ENCODE data around the gene UNC119. TPM values are rescaled to one million over a fixed set of nuclear protein-coding genes. Genes with fewer than 3 reads are reported as not detected.

The UNC119 gene
- total and polyA plus RNA-seq, 2 of the 13 experiments (the other 11 are each of a cell fraction or from before 2014, with no cell fraction given) = 10.4 to 63.1 TPM

DNA sequence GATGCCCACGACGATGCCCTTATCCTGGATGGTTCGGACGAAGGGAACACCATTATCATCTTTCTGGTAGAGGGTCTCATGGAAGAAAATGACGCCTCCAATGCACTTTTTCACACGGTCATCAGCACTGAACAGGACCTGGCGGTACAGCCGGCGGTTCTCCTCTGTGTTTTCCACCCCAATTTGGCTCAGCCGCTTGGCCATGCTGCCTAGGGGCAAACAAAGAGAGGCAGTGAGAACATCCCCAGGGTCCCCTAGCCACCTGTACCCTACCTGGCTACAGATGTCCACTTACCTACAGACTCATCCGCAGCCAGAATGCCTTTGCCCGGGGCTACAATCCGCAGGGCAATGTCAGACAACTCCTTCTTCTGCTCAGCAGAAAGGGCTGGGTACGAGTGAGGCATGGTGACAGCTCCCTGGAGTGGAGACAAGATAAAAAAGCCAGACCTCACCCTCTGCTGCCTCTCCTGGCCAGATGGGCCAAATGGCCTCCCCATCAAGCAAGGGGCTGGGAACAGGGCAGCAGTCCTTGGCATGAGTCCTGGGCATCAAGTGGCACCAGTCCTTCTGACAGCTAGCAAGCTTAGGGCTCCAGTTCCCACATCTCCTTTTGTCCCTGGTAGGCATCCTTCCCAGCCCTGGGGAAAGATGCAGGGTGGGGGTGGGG is 22.8 kb upstream of the UNC119 start:
- intact Hi-C loops (cut with micrococcal nuclease; ENCODE audit: unreplicated experiment) (no loop called here), in situ Hi-C loops (cut with HindIII; ENCODE audit: extremely low pct_ligation_motif_present, low pct_unique_long_range_greater_than_20kb) (no loop called here)
- Histone ChIP-seq H2AFZ (ENCODE audit: low read length) (no peak overlapping the region), H3K27ac (ENCODE audit: extremely low read length, insufficient read depth, low read length) (no peak overlapping the region), H3K9me3 (ENCODE audit: low read length) (no peaks in the 10 kb centered on the region), H3K79me2 (ENCODE audit: insufficient read depth, low read length) (peaks cover 10% of the 10 kb centered on the region), H3K4me3 (replicated peaks in 1 of 3; ENCODE audit: insufficient read depth in 1 of 3, low read depth in 2 of 3, low read length in 3 of 3) (peak overlapping the region in 1 of 3 experiments; percentile 63; a peak in 1 of 6 replicates), H3K9ac (ENCODE audit: insufficient read depth, low read depth, low read length) (peak overlapping the region; percentile 49; the same call in 1 of the 2 replicates), H3K36me3 (replicated peaks in 1 of 2; ENCODE audit: control insufficient read depth in 1 of 2, insufficient read depth in 2 of 2, low read length in 2 of 2) (peaks cover 15 to 29% of the 10 kb centered on the region in 2 experiments), H3K27me3 (ENCODE audit: control insufficient read depth in 1 of 2, insufficient read depth in 2 of 2, low read length in 2 of 2) (no peaks in the 10 kb centered on the region), H3K4me1 (ENCODE audit: insufficient read depth, low read length) (peaks cover 53% of the 10 kb centered on the region), H4K20me1 (ENCODE audit: insufficient read depth, low read length) (no peaks in the 10 kb centered on the region), H3K4me2 (ENCODE audit: low read depth, low read length) (peak overlapping the region; percentile 59)
- DNase-seq (ENCODE audit: low spot score) (no peak), ATAC-seq (no peak), FAIRE-seq (no peak)
- ChIA-PET CTCF (ENCODE audit: low intra/inter-chr PET ratio, low total read pairs) (no interaction called here), POLR2A (no interaction called here)
- TF ChIP-seq GFI1 (CRISPR knock-in tag; IDR thresholded peaks at IDR 0.05; ENCODE audit: borderline replicate concordance) (no peak), ZNF264 (CRISPR knock-in tag; IDR thresholded peaks at IDR 0.05) (no peak), ZNF772 (CRISPR knock-in tag; IDR thresholded peaks at IDR 0.05) (no peak), TOPORS (CRISPR knock-in tag; IDR thresholded peaks at IDR 0.05) (no peak), MIXL1 (CRISPR knock-in tag; IDR thresholded peaks at IDR 0.05) (no peak), NR2F2 (IDR thresholded peaks at IDR 0.05; ENCODE audit: borderline replicate concordance, low read depth) (no peak), THYN1 (CRISPR knock-in tag; IDR thresholded peaks at IDR 0.05; ENCODE audit: borderline replicate concordance, low read depth) (no peak), ZKSCAN5 (CRISPR knock-in tag; IDR thresholded peaks at IDR 0.05) (no peak), NR3C1 (CRISPR knock-in tag; IDR thresholded peaks at IDR 0.05) (no peak)
- TF ChIP-seq, protein P1, sequence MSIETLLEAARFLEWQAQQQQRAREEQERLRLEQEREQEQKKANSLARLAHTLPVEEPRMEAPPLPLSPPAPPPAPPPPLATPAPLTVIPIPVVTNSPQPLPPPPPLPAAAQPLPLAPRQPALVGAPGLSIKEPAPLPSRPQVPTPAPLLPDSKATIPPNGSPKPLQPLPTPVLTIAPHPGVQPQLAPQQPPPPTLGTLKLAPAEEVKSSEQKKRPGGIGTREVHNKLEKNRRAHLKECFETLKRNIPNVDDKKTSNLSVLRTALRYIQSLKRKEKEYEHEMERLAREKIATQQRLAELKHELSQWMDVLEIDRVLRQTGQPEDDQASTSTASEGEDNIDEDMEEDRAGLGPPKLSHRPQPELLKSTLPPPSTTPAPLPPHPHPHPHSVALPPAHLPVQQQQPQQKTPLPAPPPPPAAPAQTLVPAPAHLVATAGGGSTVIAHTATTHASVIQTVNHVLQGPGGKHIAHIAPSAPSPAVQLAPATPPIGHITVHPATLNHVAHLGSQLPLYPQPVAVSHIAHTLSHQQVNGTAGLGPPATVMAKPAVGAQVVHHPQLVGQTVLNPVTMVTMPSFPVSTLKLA (IDR thresholded peaks at IDR 0.05) = no peak
- TF ChIP-seq, protein P2, sequence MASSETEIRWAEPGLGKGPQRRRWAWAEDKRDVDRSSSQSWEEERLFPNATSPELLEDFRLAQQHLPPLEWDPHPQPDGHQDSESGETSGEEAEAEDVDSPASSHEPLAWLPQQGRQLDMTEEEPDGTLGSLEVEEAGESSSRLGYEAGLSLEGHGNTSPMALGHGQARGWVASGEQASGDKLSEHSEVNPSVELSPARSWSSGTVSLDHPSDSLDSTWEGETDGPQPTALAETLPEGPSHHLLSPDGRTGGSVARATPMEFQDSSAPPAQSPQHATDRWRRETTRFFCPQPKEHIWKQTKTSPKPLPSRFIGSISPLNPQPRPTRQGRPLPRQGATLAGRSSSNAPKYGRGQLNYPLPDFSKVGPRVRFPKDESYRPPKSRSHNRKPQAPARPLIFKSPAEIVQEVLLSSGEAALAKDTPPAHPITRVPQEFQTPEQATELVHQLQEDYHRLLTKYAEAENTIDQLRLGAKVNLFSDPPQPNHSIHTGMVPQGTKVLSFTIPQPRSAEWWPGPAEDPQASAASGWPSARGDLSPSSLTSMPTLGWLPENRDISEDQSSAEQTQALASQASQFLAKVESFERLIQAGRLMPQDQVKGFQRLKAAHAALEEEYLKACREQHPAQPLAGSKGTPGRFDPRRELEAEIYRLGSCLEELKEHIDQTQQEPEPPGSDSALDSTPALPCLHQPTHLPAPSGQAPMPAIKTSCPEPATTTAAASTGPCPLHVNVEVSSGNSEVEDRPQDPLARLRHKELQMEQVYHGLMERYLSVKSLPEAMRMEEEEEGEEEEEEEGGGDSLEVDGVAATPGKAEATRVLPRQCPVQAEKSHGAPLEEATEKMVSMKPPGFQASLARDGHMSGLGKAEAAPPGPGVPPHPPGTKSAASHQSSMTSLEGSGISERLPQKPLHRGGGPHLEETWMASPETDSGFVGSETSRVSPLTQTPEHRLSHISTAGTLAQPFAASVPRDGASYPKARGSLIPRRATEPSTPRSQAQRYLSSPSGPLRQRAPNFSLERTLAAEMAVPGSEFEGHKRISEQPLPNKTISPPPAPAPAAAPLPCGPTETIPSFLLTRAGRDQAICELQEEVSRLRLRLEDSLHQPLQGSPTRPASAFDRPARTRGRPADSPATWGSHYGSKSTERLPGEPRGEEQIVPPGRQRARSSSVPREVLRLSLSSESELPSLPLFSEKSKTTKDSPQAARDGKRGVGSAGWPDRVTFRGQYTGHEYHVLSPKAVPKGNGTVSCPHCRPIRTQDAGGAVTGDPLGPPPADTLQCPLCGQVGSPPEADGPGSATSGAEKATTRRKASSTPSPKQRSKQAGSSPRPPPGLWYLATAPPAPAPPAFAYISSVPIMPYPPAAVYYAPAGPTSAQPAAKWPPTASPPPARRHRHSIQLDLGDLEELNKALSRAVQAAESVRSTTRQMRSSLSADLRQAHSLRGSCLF (CRISPR knock-in tag; IDR thresholded peaks at IDR 0.05; ENCODE audit: borderline replicate concordance) = no peak
- TF ChIP-seq, protein P3, sequence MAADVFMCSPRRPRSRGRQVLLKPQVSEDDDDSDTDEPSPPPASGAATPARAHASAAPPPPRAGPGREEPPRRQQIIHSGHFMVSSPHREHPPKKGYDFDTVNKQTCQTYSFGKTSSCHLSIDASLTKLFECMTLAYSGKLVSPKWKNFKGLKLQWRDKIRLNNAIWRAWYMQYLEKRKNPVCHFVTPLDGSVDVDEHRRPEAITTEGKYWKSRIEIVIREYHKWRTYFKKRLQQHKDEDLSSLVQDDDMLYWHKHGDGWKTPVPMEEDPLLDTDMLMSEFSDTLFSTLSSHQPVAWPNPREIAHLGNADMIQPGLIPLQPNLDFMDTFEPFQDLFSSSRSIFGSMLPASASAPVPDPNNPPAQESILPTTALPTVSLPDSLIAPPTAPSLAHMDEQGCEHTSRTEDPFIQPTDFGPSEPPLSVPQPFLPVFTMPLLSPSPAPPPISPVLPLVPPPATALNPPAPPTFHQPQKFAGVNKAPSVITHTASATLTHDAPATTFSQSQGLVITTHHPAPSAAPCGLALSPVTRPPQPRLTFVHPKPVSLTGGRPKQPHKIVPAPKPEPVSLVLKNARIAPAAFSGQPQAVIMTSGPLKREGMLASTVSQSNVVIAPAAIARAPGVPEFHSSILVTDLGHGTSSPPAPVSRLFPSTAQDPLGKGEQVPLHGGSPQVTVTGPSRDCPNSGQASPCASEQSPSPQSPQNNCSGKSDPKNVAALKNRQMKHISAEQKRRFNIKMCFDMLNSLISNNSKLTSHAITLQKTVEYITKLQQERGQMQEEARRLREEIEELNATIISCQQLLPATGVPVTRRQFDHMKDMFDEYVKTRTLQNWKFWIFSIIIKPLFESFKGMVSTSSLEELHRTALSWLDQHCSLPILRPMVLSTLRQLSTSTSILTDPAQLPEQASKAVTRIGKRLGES (CRISPR knock-in tag; IDR thresholded peaks at IDR 0.05; ENCODE audit: borderline replicate concordance) = no peak
- 95% methylated on average over 14 of the region's 14 CpGs for WGBS (ENCODE audit: low lambda C conversion rate)
- no TSS peak for BruUV-seq (replicated peaks)
